ENCODE data around the gene ZNF618. TPM values are rescaled to one million over a fixed set of nuclear protein-coding genes. Genes with fewer than 3 reads are reported as not detected.
A peak's percentile ranks its signal among the peaks of the same experiment; 100 is the strongest.

ZNF618 gene
- total and polyA plus RNA-seq, 2 experiments from 2014 or later, result 12.1 to 22.1 TPM

GRCh38 chr9:113957821-113958341, 81.8 kb downstream of the ZNF618 start:
- Histone ChIP-seq H3F3A (replicated peaks; ENCODE audit: low read depth) (no peaks in the 10 kb centered on the region), H3K27ac (ENCODE audit: low read depth) (peak overlapping the region; percentile 32; the same call in 1 of the 2 replicates), H3K4me2 (no peak overlapping the region), H4K20me1 (replicated peaks; ENCODE audit: insufficient read depth) (peaks cover 9% of the 10 kb centered on the region; the same call in 1 of the 2 replicates), H3K36me3 (ENCODE audit: insufficient read depth) (no peaks in the 10 kb centered on the region), H3K4me3 (no peak overlapping the region), H2AFZ (no peak overlapping the region), H3K4me1 (ENCODE audit: insufficient read depth) (peaks cover 8% of the 10 kb centered on the region; the same call in 1 of the 2 replicates), H3K27me3 (ENCODE audit: insufficient read depth) (no peaks in the 10 kb centered on the region), H3K79me2 (replicated peaks; ENCODE audit: insufficient read depth) (peaks cover 16% of the 10 kb centered on the region), H3K9me2 (ENCODE audit: insufficient read depth) (no peaks in the 10 kb centered on the region)
- H3K9me3 Mint-ChIP-seq, result no peaks in the 10 kb centered on the region
- no peak overlapping the region; the same call in 1 of the 2 replicates for H3K27ac Mint-ChIP-seq
- no peak for TF ChIP-seq ZNF114 (CRISPR knock-in tag; IDR thresholded peaks at IDR 0.05)
- TF ChIP-seq ZNF462 (CRISPR knock-in tag; IDR thresholded peaks at IDR 0.05), result no peak
- TF ChIP-seq POLR2AphosphoS5 (IDR thresholded peaks at IDR 0.05; ENCODE audit: low read depth), result no peak
- TF ChIP-seq CTCF (conservative IDR thresholded peaks at IDR 0.05; ENCODE audit: low read depth in 2 of 2), result no peak
- TF ChIP-seq ZNF331 (CRISPR knock-in tag; IDR thresholded peaks at IDR 0.05; ENCODE audit: low read depth), result no peak
- no peak for TF ChIP-seq EZH2 (IDR thresholded peaks at IDR 0.05; ENCODE audit: low read depth, unreplicated experiment)
- no peak for TF ChIP-seq NANOG (IDR thresholded peaks at IDR 0.05; ENCODE audit: borderline replicate concordance)
- no peak for TF ChIP-seq ETS1 (IDR thresholded peaks at IDR 0.05)
- no peak for TF ChIP-seq EZH2phosphoT487 (IDR thresholded peaks at IDR 0.05; ENCODE audit: unreplicated experiment)
- no peak for TF ChIP-seq CREB1 (CRISPR knock-in tag; IDR thresholded peaks at IDR 0.05; ENCODE audit: low read depth)
- TF ChIP-seq JUNB (IDR thresholded peaks at IDR 0.05; ENCODE audit: unreplicated experiment), result no peak
- TF ChIP-seq STAT1 (IDR thresholded peaks at IDR 0.05; ENCODE audit: unreplicated experiment), result no peak
- no peak for TF ChIP-seq REST (IDR thresholded peaks at IDR 0.05; ENCODE audit: unreplicated experiment)
- H3K36me3 Mint-ChIP-seq (ENCODE audit: low read depth), result no peaks in the 10 kb centered on the region
- DNase-seq (ENCODE audit: low spot score), result no peak
- H3K27me3 Mint-ChIP-seq (ENCODE audit: insufficient read depth, low read depth, poor library complexity), result peaks cover 3% of the 10 kb centered on the region
- peaks cover 25% of the 10 kb centered on the region for H3K4me1 Mint-ChIP-seq
- no peak overlapping the region for H3K4me3 Mint-ChIP-seq
- no peak for ATAC-seq
